HEK293 (cell line): ENCODE results near the gene RNF2.

Experiments
- CTCF ChIA-PET: fragments of 350-600 bp; formaldehyde crosslinking; extraction: SDS; loops from one replicate; lab custom pipeline; 2021; ENCODE audit warnings: antibody characterized with exemption; lab: Yijun Ruan, JAX
- POLR2A ChIA-PET: fragments of 300-600 bp; formaldehyde crosslinking; extraction: SDS; loops from one replicate; lab custom pipeline; 2020; ENCODE audit warnings: antibody characterized with exemption, inconsistent platforms; lab: Yijun Ruan, JAX
- H3K27ac ChIP-seq: fragments of 200-500 bp; sonication (Bioruptor generic); 2 replicates; pipeline ENCODE4 v1.5.1; 2014; ENCODE audit warnings: low read depth, low read length, control low read depth, inconsistent platforms; ENCODE audit errors: extremely low read depth
- H3K36me3 ChIP-seq, 2 experiments: fragments of 200-500 bp in 1 of 2; sonication (Bioruptor generic) in 1 of 2; 1 replicate in 1 of 2; 2 replicates in 1 of 2; pipeline ENCODE4 v1.5.1; 2014 to 2017; ENCODE audit warnings: inconsistent platforms in 2 of 2, low read length in 2 of 2; ENCODE audit not compliant: control insufficient read depth in 2 of 2, insufficient read depth in 1 of 2
- H3K4me1 ChIP-seq: fragments of 200-500 bp; sonication (Bioruptor generic); 2 replicates; pipeline ENCODE4 v1.5.1; 2014; ENCODE audit warnings: mild to moderate bottlenecking, low read length, inconsistent platforms; ENCODE audit not compliant: control insufficient read depth, insufficient read depth
- H3K4me3 ChIP-seq: 2 replicates; pipeline ENCODE4 v1.5.1; 2011; ENCODE audit warnings: low read depth, mild to moderate bottlenecking, control low read depth, low read length, moderate library complexity
- H3K9me3 ChIP-seq: fragments of 200-500 bp; sonication (Bioruptor generic); 2 replicates; pipeline ENCODE4 v1.5.1; 2014; ENCODE audit warnings: low read depth, low read length, inconsistent platforms; ENCODE audit not compliant: control insufficient read depth, insufficient read depth
- ATF2 ChIP-seq: fragments of 450-650 bp; formaldehyde crosslinking; IDR thresholded peaks from 2 replicates; pipeline ENCODE4 v1.5.1; 2016; ENCODE audit warnings: missing biosample characterization, missing genetic modification characterization, low read depth
- GLIS1 ChIP-seq: fragments of 450-650 bp; formaldehyde crosslinking; IDR thresholded peaks from 2 replicates; pipeline ENCODE4 v1.5.1; 2016; ENCODE audit warnings: missing biosample characterization, missing genetic modification characterization
- MZF1 ChIP-seq: fragments of 450-650 bp; formaldehyde crosslinking; IDR thresholded peaks from 2 replicates; pipeline ENCODE4 v1.5.1; 2017; ENCODE audit warnings: missing biosample characterization, missing genetic modification characterization, borderline replicate concordance
- OSR2 ChIP-seq: fragments of 450-650 bp; formaldehyde crosslinking; IDR thresholded peaks from 2 replicates; pipeline ENCODE4 v1.5.1; 2016; ENCODE audit warnings: missing biosample characterization, missing genetic modification characterization
- SCRT2 ChIP-seq: fragments of 450-650 bp; formaldehyde crosslinking; IDR thresholded peaks from 2 replicates; pipeline ENCODE4 v1.5.1; 2016; ENCODE audit warnings: missing biosample characterization, missing genetic modification characterization
- ZBTB1 ChIP-seq: fragments of 450-650 bp; formaldehyde crosslinking; IDR thresholded peaks from 2 replicates; pipeline ENCODE4 v1.5.1; 2016; ENCODE audit warnings: missing biosample characterization, missing genetic modification characterization
- ZBTB44 ChIP-seq: fragments of 450-650 bp; IDR thresholded peaks from 2 replicates; pipeline ENCODE4 v1.5.1; 2018; ENCODE audit warnings: missing biosample characterization, mild to moderate bottlenecking, missing genetic modification characterization
- ZNF280C ChIP-seq: fragments of 450-650 bp; formaldehyde crosslinking; IDR thresholded peaks from 2 replicates; pipeline ENCODE4 v1.5.1; 2016; ENCODE audit warnings: missing biosample characterization, missing genetic modification characterization
- ZNF37A ChIP-seq: fragments of 450-650 bp; IDR thresholded peaks from 2 replicates; pipeline ENCODE4 v1.5.1; 2018; ENCODE audit warnings: missing biosample characterization, missing genetic modification characterization
- ZNF398 ChIP-seq: fragments of 450-650 bp; formaldehyde crosslinking; IDR thresholded peaks from 2 replicates; pipeline ENCODE4 v1.5.1; 2017; ENCODE audit warnings: missing biosample characterization, missing genetic modification characterization
- ZNF488 ChIP-seq: fragments of 450-650 bp; formaldehyde crosslinking; IDR thresholded peaks from 2 replicates; pipeline ENCODE4 v1.5.1; 2016; ENCODE audit warnings: missing biosample characterization, missing genetic modification characterization
- ZNF521 ChIP-seq: fragments of 450-650 bp; formaldehyde crosslinking; IDR thresholded peaks from 2 replicates; pipeline ENCODE4 v1.5.1; 2017; ENCODE audit warnings: missing biosample characterization, mild to moderate bottlenecking, missing genetic modification characterization
- ZNF830 ChIP-seq: fragments of 450-650 bp; IDR thresholded peaks from 2 replicates; pipeline ENCODE4 v1.5.0; 2018; ENCODE audit warnings: missing biosample characterization, missing genetic modification characterization, low read depth, mild to moderate bottlenecking, moderate library complexity

RNF2 gene

GRCh38 chr1:185068341-185068740 is 23.0 kb downstream of the RNF2 start:
- Histone ChIP-seq H3K4me1 (no peaks in the 10 kb centered on the region; the same call in 1 of the 2 replicates), H3K4me3 (no peak overlapping the region), H3K9me3 (no peaks in the 10 kb centered on the region), H3K36me3 (no peaks in the 10 kb centered on the region), H3K27ac (no peak overlapping the region)
- CTCF ChIA-PET, result interaction anchor here (0.8 kb wide), 1 partner anchor 9 kb away, joined by 7 read pairs; no protein-coding TSS in a partner anchor
- no peak for TF ChIP-seq ZBTB1 (tag by site-specific recombination)
- TF ChIP-seq ZNF37A (tag by site-specific recombination), result no peak
- POLR2A ChIA-PET, result no interaction called here

GRCh38 chr1:185069202-185069772 is 23.9 kb downstream of the RNF2 start:
- no peak for TF ChIP-seq ZNF488 (tag by site-specific recombination)
- TF ChIP-seq GLIS1 (tag by site-specific recombination), result peak; percentile 21; the same call in 1 of the 2 replicates
- TF ChIP-seq, all 188 proteins: peak for 1
- Histone ChIP-seq H3K27ac (no peak overlapping the region), H3K9me3 (no peaks in the 10 kb centered on the region), H3K4me3 (no peak overlapping the region), H3K4me1 (no peaks in the 10 kb centered on the region; the same call in 1 of the 2 replicates), H3K36me3 (no peaks in the 10 kb centered on the region)
- ChIA-PET CTCF (interaction anchor here (0.8 kb wide), 1 partner anchor 10 kb away, joined by 7 read pairs; no protein-coding TSS in a partner anchor), POLR2A (interaction anchor here (0.6 to 1.4 kb wide), 2 partner anchors 11 to 24 kb away, joined by 3 to 6 read pairs; partner anchors contain the start of gene RNF2)

DNA sequence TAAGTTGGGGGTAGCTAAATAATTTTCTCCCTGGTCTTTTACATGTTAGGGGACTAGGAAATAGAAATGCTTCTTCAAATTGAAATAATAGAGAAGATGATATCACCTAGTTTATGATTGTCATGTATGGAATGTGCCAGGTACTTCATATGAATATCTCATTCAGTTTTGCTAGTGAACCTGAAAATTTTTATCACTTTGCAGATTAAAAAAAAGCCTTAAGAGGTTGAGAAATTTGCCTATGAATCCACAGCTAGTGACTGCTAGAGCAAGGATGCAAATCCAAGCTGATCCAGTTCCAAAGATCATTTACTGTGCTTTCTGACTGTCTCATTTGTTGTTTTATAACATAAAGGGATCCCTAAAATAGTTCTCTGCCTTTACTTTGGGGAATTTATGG is 24.7 kb downstream of the RNF2 start:
- TF ChIP-seq ZNF830 (tag by site-specific recombination) (no peak), ZNF280C (tag by site-specific recombination) (no peak), OSR2 (tag by site-specific recombination) (no peak), SCRT2 (no peak)
- Histone ChIP-seq H3K9me3 (no peaks in the 10 kb centered on the region), H3K4me1 (no peaks in the 10 kb centered on the region; the same call in 1 of the 2 replicates), H3K27ac (no peak overlapping the region), H3K4me3 (no peak overlapping the region), H3K36me3 (no peaks in the 10 kb centered on the region)
- ChIA-PET CTCF (interaction anchor here (0.5 kb wide), 1 partner anchor 1304 kb away, joined by 3 read pairs; no protein-coding TSS in a partner anchor), POLR2A (interaction anchor here (0.6 to 1.4 kb wide), 2 partner anchors 11 to 25 kb away, joined by 3 to 6 read pairs; partner anchors contain the start of gene RNF2)

DNA sequence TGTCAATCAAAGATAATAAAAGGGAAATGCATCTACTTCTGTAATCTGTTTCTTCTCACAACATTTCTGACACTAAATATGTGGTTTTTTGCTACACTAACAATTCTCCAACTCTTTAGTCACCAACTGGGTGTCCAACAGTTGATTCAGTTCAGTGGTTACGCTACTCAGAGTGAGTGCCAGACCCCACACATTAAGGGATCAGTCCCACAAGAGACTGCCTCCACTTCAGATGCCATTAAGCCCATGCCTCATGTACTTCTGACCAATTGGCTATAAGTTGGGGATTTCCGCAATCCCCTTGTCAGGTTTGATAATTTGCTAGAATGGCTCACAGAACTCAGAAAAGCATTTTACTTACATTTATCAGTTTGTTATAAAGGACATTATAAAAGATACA is 28.4 kb downstream of the RNF2 start:
- TF ChIP-seq ZBTB44 (tag by site-specific recombination), result no peak
- no peak for TF ChIP-seq ZNF398 (tag by site-specific recombination)
- no peak for TF ChIP-seq ATF2 (tag by site-specific recombination)
- no peak for TF ChIP-seq ZNF521 (tag by site-specific recombination)
- peak; percentile 52; the same call in 1 of the 2 replicates for TF ChIP-seq MZF1 (tag by site-specific recombination)
- H3K4me3 ChIP-seq, result no peak overlapping the region
- H3K36me3 ChIP-seq, result no peaks in the 10 kb centered on the region
- H3K4me1 ChIP-seq, result no peaks in the 10 kb centered on the region
- POLR2A ChIA-PET, result no interaction called here
- no peak overlapping the region for H3K27ac ChIP-seq
- H3K9me3 ChIP-seq, result no peaks in the 10 kb centered on the region
- CTCF ChIA-PET, result no interaction called here
